ENCODE measurements around the gene RAB40C.
A peak's percentile ranks its signal among the peaks of the same experiment; 100 is the strongest.

RAB40C gene

DNA sequence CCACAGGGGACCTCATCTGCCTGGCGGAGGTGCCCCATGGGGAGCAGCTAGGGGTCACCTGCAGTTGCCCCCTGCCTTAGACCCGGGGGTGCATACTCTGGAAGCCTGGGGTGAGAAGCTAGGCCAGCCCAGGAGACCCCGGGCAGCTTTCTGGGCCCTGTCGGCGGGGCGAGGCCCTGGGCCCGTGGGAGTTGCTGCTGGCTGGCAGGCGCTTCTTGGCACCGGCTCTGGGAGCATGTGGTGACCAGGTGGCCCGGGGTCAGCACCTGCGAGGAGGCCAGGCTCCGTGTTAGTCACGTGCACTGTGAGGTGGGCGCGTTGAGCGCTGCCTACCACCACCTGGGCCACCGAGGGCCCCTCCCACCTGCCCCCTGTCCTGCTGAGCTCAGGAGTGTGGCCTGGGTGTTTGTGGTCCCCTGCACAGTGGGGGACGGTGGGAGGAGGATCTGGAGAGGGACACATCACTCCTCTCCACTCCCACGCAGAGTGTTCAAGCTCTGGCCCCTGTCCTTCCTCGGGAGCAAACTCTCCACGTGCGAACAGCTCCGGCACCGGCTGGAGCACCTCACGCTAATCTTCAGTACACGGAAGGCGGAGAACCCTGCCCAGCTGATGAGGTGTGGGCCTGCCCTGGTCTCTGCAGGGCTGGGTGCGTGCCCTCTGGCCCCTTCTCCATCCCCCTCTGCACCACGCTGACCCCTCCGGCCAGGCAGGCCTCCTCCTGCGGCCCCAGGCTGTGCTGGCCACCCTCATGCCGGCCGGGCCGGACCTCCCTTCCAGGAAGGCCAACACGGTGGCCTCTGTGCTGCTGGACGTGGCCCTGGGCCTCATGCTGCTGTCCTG lies 14.3 kb upstream of the RAB40C start:
- DNase-seq, result no peak
- no peak for ATAC-seq

- ATAC-seq (no peak), DNase-seq (no peak)
Observed at GRCh38 chr16:576197-576822, 13.6 kb upstream of the RAB40C start.

DNA sequence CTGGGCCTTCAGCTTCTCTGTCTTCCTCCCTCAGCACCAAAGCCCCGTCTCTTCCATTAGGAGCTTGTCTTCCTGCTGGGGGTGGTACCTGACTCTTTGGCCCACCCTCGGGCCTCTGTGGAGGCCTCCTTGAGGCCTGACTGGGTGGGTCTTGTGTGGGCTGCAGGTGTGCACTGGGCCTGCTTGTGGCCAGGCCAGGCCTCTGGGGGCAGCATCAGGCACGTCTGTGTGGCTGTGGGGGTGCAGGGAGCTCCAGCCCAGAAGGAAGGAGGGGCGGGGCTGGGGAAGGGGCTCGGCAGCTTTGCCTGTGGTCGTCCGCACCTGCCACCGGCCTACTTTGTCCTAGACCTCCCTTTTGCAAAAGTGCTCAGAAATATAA lies 13.1 kb upstream of the RAB40C start:
- DNase-seq (no peak), ATAC-seq (no peak)

DNA sequence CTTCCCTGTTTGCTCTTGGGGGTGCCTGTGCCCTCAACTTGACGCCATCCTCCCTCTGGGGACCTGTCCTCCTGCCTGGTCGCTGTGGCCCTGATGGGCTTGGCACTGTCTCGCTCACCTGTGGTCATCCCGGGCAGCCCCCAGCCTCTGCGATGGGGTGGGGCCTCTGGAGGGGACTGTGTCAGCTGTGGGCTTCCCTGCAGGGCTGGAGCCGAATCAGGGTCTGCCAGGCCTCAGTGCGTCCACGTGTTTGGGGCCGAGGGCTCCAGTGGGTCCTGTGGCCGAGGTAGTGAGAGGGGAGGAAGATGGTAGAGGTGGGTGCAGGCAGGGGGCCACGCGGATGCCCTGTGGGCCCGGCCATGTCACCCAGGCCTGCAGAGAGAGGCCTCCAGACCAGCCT lies 12.1 kb upstream of the RAB40C start:
- ATAC-seq, result no peak
- DNase-seq, result no peak

DNA sequence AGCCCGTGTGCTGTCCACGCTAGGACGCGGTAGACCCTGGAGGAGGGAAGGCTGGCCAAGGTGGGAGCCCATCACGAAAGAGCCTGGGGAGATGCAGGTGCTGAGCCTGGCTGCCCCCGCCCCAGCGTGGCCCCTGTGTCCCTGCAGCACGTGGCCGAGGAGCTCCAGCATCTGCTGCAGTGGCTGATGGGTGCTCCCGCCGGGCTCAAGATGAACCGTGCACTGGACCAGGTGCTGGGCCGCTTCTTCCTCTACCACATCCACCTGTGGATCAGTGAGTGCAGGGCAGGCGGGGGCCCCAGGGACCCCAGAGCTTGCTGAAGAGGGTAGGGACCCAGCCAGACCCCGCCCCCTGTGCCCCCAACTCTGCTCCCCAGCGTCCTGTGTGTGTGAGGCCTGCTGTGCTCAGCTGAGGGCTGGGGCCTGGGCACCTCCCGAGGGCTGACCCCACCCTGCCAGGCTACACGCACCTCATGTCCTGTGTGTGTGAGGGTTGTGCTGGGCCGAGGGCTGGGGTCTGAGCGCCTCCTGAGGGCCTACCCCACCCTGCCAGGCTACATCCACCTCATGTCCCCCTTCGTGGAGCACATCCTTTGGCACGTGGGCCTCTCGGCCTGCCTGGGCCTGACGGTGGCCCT lies 11.5 kb upstream of the RAB40C start:
- DNase-seq, result no peak

GRCh38 chr16:578870-579405 lies 10.9 kb upstream of the RAB40C start:
- ATAC-seq (peak; percentile 85), DNase-seq (peak; percentile 81)

More for the DNA sequence above, 11.5 kb upstream of the RAB40C start:
- ATAC-seq, result no peak

GRCh38 chr16:580141-580945 lies 9.5 kb upstream of the RAB40C start:
- no peak for DNase-seq

GRCh38 chr16:580946-581498 lies 8.8 kb upstream of the RAB40C start:
- no peak for ATAC-seq
- no peak for DNase-seq

More at GRCh38 chr16:580141-580945, 9.5 kb upstream of the RAB40C start:
- ATAC-seq, result no peak

DNA sequence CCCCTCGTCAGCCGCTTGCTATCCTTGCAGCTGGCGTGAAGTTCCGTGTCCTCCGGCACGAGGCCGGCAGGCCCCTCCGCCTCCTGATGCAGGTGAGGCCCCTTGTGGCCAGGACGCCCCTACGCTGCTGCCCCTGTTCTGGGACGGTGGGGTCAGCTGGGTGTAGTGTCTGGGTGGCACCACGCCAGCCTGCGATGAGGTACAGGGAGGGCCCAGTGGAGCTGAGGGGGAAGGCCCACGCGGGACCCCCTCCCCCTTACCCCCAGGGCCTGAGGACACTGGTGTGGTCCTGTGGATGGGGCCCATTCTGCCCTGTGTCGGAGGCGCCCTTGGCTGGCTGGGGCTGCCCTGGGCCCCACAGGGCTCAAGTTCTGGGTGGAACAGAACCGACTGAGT lies 7.7 kb upstream of the RAB40C start:
- ATAC-seq, result no peak

DNA sequence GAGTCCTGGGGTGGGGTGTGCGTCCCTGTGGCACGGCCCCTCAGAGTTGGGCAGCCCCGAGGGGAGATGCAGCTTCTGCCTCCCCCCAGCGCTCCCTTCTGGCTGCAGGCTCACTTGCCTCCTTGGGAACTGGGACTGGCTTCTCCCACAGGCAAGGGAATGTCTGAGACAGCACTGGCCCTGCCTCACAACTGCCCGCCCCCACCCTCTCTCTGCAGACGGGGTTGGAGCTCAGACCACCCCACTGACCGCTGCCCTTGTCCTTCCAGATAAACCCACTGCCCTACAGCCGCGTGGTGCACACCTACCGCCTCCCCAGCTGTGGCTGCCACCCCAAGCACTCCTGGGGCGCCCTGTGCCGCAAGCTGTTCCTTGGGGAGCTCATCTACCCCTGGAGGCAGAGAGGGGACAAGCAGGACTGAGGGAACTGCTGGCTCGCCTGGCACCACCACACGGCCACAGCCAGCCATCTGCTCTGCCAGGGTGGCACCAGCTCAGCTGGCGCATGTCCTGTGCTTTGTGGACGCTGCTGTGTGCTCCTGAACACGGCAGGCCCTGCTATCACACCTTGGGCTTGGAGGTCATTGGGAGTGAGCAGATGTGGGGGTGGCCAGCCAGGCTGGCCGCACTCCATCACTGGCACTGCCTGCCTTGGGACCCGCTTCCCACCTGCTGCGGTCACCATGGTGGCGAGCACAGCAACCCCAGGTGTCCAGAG lies 7.1 kb upstream of the RAB40C start:
- ATAC-seq (no peak), DNase-seq (no peak)

More for the DNA sequence above, 7.7 kb upstream of the RAB40C start:
- DNase-seq, result no peak

DNA sequence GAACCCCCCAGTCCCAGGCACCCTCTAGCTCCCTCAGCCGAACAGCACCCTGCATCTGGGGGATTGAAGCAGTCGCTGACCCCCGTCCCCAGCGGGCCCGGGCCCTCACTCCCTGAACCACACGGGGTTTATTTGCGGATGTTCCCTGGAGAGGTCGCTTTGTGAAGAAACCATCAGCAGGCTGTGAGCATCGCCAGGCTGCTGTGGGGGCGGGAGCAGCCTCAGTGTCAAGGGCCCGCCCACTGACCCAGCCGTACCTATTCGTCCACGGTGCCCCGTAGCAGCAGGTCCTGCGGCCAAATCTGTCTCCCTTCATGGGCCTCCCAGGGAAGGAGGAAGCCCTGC lies 6.4 kb upstream of the RAB40C start:
- DNase-seq (no peak), ATAC-seq (no peak)

GRCh38 chr16:583815-584591 lies 5.9 kb upstream of the RAB40C start:
- no peak for ATAC-seq
- no peak for DNase-seq

- ATAC-seq (no peak), DNase-seq (no peak)
Observed at GRCh38 chr16:585351-585750, 4.5 kb upstream of the RAB40C start.

GRCh38 chr16:586047-586644 lies 3.7 kb upstream of the RAB40C start:
- no peak for ATAC-seq
- no peak for DNase-seq

- ATAC-seq, result no peak
- no peak for DNase-seq
Observed at GRCh38 chr16:586645-587590, 2.9 kb upstream of the RAB40C start.

- DNase-seq (peak; percentile 72), ATAC-seq (peak; percentile 10)
Observed at GRCh38 chr16:588639-588888, 1.3 kb upstream of the RAB40C start.

DNA sequence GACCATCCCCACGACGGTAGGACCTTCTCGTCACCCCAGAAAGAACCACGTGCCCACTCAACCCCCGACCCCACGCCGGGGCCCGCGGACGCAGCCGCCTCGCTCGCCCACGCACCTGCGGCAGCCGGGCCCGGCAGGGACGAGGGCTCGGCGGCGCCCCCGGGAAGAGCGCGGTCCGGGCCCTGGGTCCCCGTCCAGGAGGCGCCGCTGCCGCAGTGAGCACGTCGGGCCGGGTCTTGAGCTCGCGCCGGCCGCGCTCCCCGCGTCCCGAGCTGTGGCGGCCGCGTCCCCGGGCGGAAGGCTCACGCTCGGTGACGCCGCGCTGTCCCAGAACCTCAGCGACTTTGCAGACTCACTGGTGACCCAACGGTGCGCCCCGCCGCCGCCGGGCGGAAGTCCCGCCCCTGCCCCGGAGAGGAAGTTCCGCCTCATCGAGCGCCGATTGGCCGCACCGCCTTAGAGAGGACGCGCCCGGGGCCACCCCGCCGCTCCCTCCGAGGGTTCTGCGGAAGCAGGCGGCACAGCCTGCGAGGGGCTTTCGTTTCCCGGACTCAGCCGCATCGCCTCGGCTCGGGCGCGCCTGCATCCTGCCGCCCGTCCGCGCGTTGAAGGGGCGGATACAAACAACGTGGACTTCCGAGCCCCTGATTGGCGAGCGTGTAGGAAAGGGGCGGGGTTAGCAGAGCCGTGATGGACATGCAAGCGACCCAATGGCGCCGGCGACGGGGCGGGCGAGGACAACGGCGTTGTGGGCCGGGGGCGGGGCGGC lies 793 bp upstream of the RAB40C start:
- DNase-seq (peak; percentile 99), ATAC-seq (peak; percentile 77)

GRCh38 chr16:590188-590814 lies 435 bp downstream of the RAB40C start:
- no peak for ATAC-seq
- no peak for DNase-seq
